Motor neuron (in vitro differentiated cells): ENCODE data around the gene YBX3. TPM values are rescaled to one million over a fixed set of nuclear protein-coding genes. Genes with fewer than 3 reads are reported as not detected.
A peak's percentile ranks its signal among the peaks of the same experiment; 100 is the strongest.
"Not testable (repeated sequence)": the region's sequence is repeated elsewhere in the genome, so short reads cannot be mapped to it uniquely, and the experiment has no call there.

Experiments used
- ATAC-seq, 8 experiments: fragments of 200-7000 bp; cut with Tn5 transposase; replicated peaks in 6 of 8; 2 replicates each; pipeline ENCODE4 v1.8.0; 2021; ENCODE audit warnings: mild to moderate bottlenecking in 8 of 8, moderate library complexity in 8 of 8
- H3K27ac ChIP-seq, 2 donors: fragments of 250-450 bp; sonication (Bioruptor Pico); 2 replicates each; pipeline ENCODE4 v1.9.0; 2021; ENCODE audit warnings: antibody characterized with exemption in 2 of 2, mild to moderate bottlenecking in 2 of 2, moderate library complexity in 1 of 2
- H3K4me1 ChIP-seq, 2 donors: fragments of 250-450 bp; sonication (Bioruptor Pico); replicated peaks in 1 of 2; 2 replicates each; pipeline ENCODE4 v1.6.1; 2021; ENCODE audit warnings: antibody characterized with exemption in 2 of 2, mild to moderate bottlenecking in 2 of 2, moderate library complexity in 1 of 2
- H3K4me3 ChIP-seq, 5 donors: fragments of 250-450 bp; sonication (Bioruptor Pico); 2 replicates each; pipeline ENCODE4 v1.9.0; 2021; ENCODE audit warnings: antibody characterized with exemption in 5 of 5, mild to moderate bottlenecking in 5 of 5, moderate library complexity in 4 of 5
- WGBS, 10 experiments: fragments of 450-650 bp; shearing (Covaris generic); methylation state at CpG; one replicate each; pipeline ENCODE4 v1.0.0; 2022; 5-methylcytosine and 5-hydroxymethylcytosine counted together
- in situ Hi-C, 9 experiments: fragments of 400-800 bp; cut with MboI; loops; one replicate each; pipeline ENCODE4 v1.15.0; 2021; ENCODE audit warnings: low sequenced_read_pairs in 9 of 9, low pct_unique_long_range_greater_than_20kb in 2 of 9; ENCODE audit not compliant: unreplicated experiment in 9 of 9
- total RNA-seq, 8 experiments: library from RNA; unstranded; fragments of 300-600 nt; gene quantifications; 2 replicates each; pipeline versions ENCODE4 v1.2.3 to v1.2.4, GENCODE V29; 2022

The YBX3 gene
- total RNA-seq = 100 to 1,000 TPM in 4 of 8 experiments, 10 to 100 TPM in 4; 34.5 to 558 (median 101) TPM

GRCh38 chr12:10722905-10723746, at the start of gene YBX3:
TSS of gene YBX3 (minus strand) at chr12:10723323. CDS start at chr12:10723111, 212 bp downstream.
- Histone ChIP-seq H3K4me3 (peak within 1 kb of the TSS; percentile 56 to 78 (median 66)), H3K27ac (peak within 1 kb of the TSS in 1 of 2 donors; percentile 43), H3K4me1 (peaks cover 7 to 8% of the 10 kb centered on the region in 2 donors)
- ATAC-seq = peak; percentile 48 to 76 (median 70)
- in situ Hi-C loops = no loop called here
- WGBS, 10 experiments = 0 to 14% (median 0%) methylated on average over 1 to 19 of the region's 95 CpGs; no CpG with 5 or more reads in 3 of the 10 experiments

- peak in 4 of 8 experiments; percentile 47 to 68 (median 60) for ATAC-seq
- WGBS, 10 experiments = 0 to 13% (median 0%) methylated on average over 1 of the region's 1 CpG; no CpG with 5 or more reads in 1 of the 10 experiments
- in situ Hi-C loops = loop anchor here (10.0 to 25.0 kb wide), 5 partner anchors 416 to 724 kb away; partner anchors contain the start of gene TAS2R42 (in 5 of the 9)
- H3K27ac ChIP-seq = no peak overlapping the region
- no peaks in the 10 kb centered on the region for H3K4me1 ChIP-seq
- no peak overlapping the region for H3K4me3 ChIP-seq
Measured at GRCh38 chr12:10771132-10771733, 48.1 kb upstream of the YBX3 start.

- H3K27ac ChIP-seq = no peak overlapping the region
- H3K4me3 ChIP-seq = no peak overlapping the region
- 0 to 60% (median 25%) methylated on average over 1 to 2 of the region's 2 CpGs for WGBS, 10 experiments
- ATAC-seq = no peak
- in situ Hi-C loops = loop anchor here in 7 of 9 experiments (25.0 kb wide), 2 partner anchors 428 to 728 kb away; partner anchors contain the start of gene TAS2R42 (in 5 of the 7)
- H3K4me1 ChIP-seq = no peaks in the 10 kb centered on the region
Measured at GRCh38 chr12:10759657-10760056, 36.5 kb upstream of the YBX3 start.

- no peak overlapping the region for H3K27ac ChIP-seq
- no peak for ATAC-seq
- 0 to 90% (median 63%) methylated on average over 1 to 4 of the region's 4 CpGs for WGBS, 10 experiments
- in situ Hi-C loops = loop anchor here in 7 of 9 experiments (25.0 kb wide), 2 partner anchors 431 to 731 kb away; partner anchors contain the start of gene TAS2R42 (in 5 of the 7)
- H3K4me1 ChIP-seq = no peaks in the 10 kb centered on the region
- H3K4me3 ChIP-seq = no peak overlapping the region
Measured at GRCh38 chr12:10756194-10756593, 33.1 kb upstream of the YBX3 start.

GRCh38 chr12:10753059-10753458, 29.9 kb upstream of the YBX3 start:
- Histone ChIP-seq H3K27ac (no peak overlapping the region), H3K4me3 (no peak overlapping the region), H3K4me1 (peaks cover 0 to 2% of the 10 kb centered on the region in 2 donors)
- WGBS, 10 experiments = 8 to 84% (median 73%) methylated on average over 2 to 4 of the region's 4 CpGs; no CpG with 5 or more reads in 3 of the 10 experiments
- peak in 3 of 8 experiments; percentile 9 to 56 (median 33) for ATAC-seq
- in situ Hi-C loops = loop anchor here in 7 of 9 experiments (25.0 kb wide), 2 partner anchors 434 to 734 kb away; partner anchors contain the start of gene TAS2R42 (in 5 of the 7)

- WGBS, 10 experiments = 0 to 25% (median 0%) methylated on average over 1 to 4 of the region's 4 CpGs
- Histone ChIP-seq H3K27ac (no peak overlapping the region), H3K4me1 (peaks cover 0 to 2% of the 10 kb centered on the region in 2 donors), H3K4me3 (no peak overlapping the region)
- in situ Hi-C loops = loop anchor here in 7 of 9 experiments (25.0 kb wide), 2 partner anchors 437 to 737 kb away; partner anchors contain the start of gene TAS2R42 (in 5 of the 7)
- no peak for ATAC-seq
Measured at GRCh38 chr12:10750385-10750727, 27.2 kb upstream of the YBX3 start.

GRCh38 chr12:10749700-10750384, 26.7 kb upstream of the YBX3 start:
- Histone ChIP-seq H3K4me1 (peaks cover 0 to 2% of the 10 kb centered on the region in 2 donors), H3K4me3 (peak overlapping the region; percentile 6 to 21 (median 10)), H3K27ac (no peak overlapping the region)
- peak; percentile 95 to 99 (median 98) for ATAC-seq
- WGBS, 10 experiments = 0 to 26% (median 13%) methylated on average over 6 to 16 of the region's 17 CpGs
- in situ Hi-C loops = loop anchor here in 7 of 9 experiments (25.0 kb wide), 2 partner anchors 437 to 737 kb away; partner anchors contain the start of gene TAS2R42 (in 5 of the 7)

- WGBS, 10 experiments = 50 to 54% (median 53%) methylated on average over 2 to 4 of the region's 11 CpGs; no CpG with 5 or more reads in 7 of the 10 experiments
- in situ Hi-C loops = no loop called here
- ATAC-seq = no peak
Measured at GRCh38 chr12:10747730-10748129, 24.6 kb upstream of the YBX3 start.

GRCh38 chr12:10743420-10743819, 20.3 kb upstream of the YBX3 start:
- ATAC-seq, in situ Hi-C loops, H3K4me1 ChIP-seq, H3K4me3 ChIP-seq, H3K27ac ChIP-seq: not testable (repeated sequence)
- 46 to 100% (median 93%) methylated on average over 1 to 4 of the region's 6 CpGs; no CpG with 5 or more reads in 4 of the 10 experiments for WGBS, 10 experiments

More at GRCh38 chr12:10747730-10748129, 24.6 kb upstream of the YBX3 start:
- Histone ChIP-seq H3K4me3 (no peak overlapping the region), H3K4me1 (peaks cover 0 to 2% of the 10 kb centered on the region in 2 donors), H3K27ac (no peak overlapping the region)

- ATAC-seq = no peak
- in situ Hi-C loops = no loop called here
- Histone ChIP-seq H3K27ac (no peak overlapping the region), H3K4me3 (no peak overlapping the region), H3K4me1 (no peaks in the 10 kb centered on the region)
Measured at GRCh38 chr12:10741845-10742244, 18.7 kb upstream of the YBX3 start.

GRCh38 chr12:10740182-10740581, 17.1 kb upstream of the YBX3 start:
- Histone ChIP-seq H3K4me3 (no peak overlapping the region), H3K4me1 (no peaks in the 10 kb centered on the region), H3K27ac (no peak overlapping the region)
- 67 to 100% (median 80%) methylated on average over 1 of the region's 1 CpG; no CpG with 5 or more reads in 3 of the 10 experiments for WGBS, 10 experiments
- peak in 2 of 8 experiments; percentile 83 to 90 for ATAC-seq
- in situ Hi-C loops = no loop called here
